Mesendoderm (in vitro differentiated cells): Measurements from ENCODE around the gene DCT.

Source experiments
- DNase-seq: peaks from one replicate; pipeline ENCODE4 v3.0.0; 2013
- H2AK5ac ChIP-seq: 2 replicates; pipeline ENCODE4 v1.6.1; 2013; ENCODE audit warnings: low read length, inconsistent platforms
- H2BK120ac ChIP-seq: 2 replicates; pipeline ENCODE4 v1.6.1; 2013; ENCODE audit warnings: low read depth, mild to moderate bottlenecking, low read length, moderate library complexity, mixed read lengths
- H2BK15ac ChIP-seq: replicated peaks from 2 replicates; pipeline ENCODE4 v1.6.1; 2013; ENCODE audit warnings: low read depth, mild to moderate bottlenecking, moderate library complexity
- H2BK5ac ChIP-seq: 2 replicates; pipeline ENCODE4 v1.6.1; 2013; ENCODE audit warnings: low read length, inconsistent platforms
- H3K18ac ChIP-seq: 2 replicates; pipeline ENCODE4 v1.6.1; 2013; ENCODE audit warnings: mild to moderate bottlenecking, low read length, mixed read lengths
- H3K23ac ChIP-seq: one replicate; pipeline ENCODE4 v1.6.1; 2013; ENCODE audit warnings: low read length
- H3K27ac ChIP-seq: 2 replicates; pipeline ENCODE4 v1.5.1; 2013; ENCODE audit warnings: low read depth, mild to moderate bottlenecking, inconsistent platforms, low read length, moderate library complexity
- H3K27me3 ChIP-seq: 2 replicates; pipeline ENCODE4 v1.6.1; 2013; ENCODE audit warnings: low read length, control low read depth, mild to moderate bottlenecking, inconsistent platforms; ENCODE audit not compliant: insufficient read depth, poor library complexity
- H3K36me3 ChIP-seq: 2 replicates; pipeline ENCODE4 v1.6.1; 2013; ENCODE audit warnings: low read length, inconsistent platforms; ENCODE audit not compliant: control insufficient read depth, insufficient read depth
- H3K4ac ChIP-seq: one replicate; pipeline ENCODE4 v1.6.1; 2013; ENCODE audit warnings: low read depth, mild to moderate bottlenecking, low read length, moderate library complexity
- H3K4me1 ChIP-seq: 2 replicates; pipeline ENCODE4 v1.6.1; 2013; ENCODE audit warnings: low read depth, low read length, inconsistent platforms; ENCODE audit not compliant: control insufficient read depth
- H3K4me2 ChIP-seq: 2 replicates; pipeline ENCODE4 v1.6.1; 2013; ENCODE audit warnings: low read length
- H3K4me3 ChIP-seq: 2 replicates; pipeline ENCODE4 v1.5.1; 2013; ENCODE audit warnings: mild to moderate bottlenecking, low read length
- H3K56ac ChIP-seq: one replicate; pipeline ENCODE4 v1.6.1; 2013; ENCODE audit warnings: low read length
- H3K79me1 ChIP-seq: 2 replicates; pipeline ENCODE4 v1.6.1; 2013; ENCODE audit warnings: low read length, inconsistent platforms
- H3K79me2 ChIP-seq: 2 replicates; pipeline ENCODE4 v1.6.1; 2013; ENCODE audit warnings: mild to moderate bottlenecking, low read length; ENCODE audit not compliant: control insufficient read depth, insufficient read depth
- H3K9ac ChIP-seq: 2 replicates; pipeline ENCODE4 v1.6.1; 2013; ENCODE audit warnings: low read length, inconsistent platforms
- H4K5ac ChIP-seq: one replicate; pipeline ENCODE4 v1.6.1; 2013; ENCODE audit warnings: low read length
- H4K8ac ChIP-seq: one replicate; pipeline ENCODE4 v1.6.1; 2013; ENCODE audit warnings: low read depth, mild to moderate bottlenecking, control low read depth, low read length, moderate library complexity
- WGBS: extraction: QIAGEN DNeasy Blood & Tissue Kit; methylation state at CpG from one replicate; pipeline ENCODE4 v1.1.7; 2013; ENCODE audit warnings: low lambda C conversion rate, missing lambda C conversion rate; ENCODE audit not compliant: insufficient coverage; ENCODE audit errors: extremely low coverage; 5-methylcytosine and 5-hydroxymethylcytosine counted together

Gene DCT

GRCh38 chr13:94478913-94479312 is 569 bp downstream of the DCT start:
- WGBS: no CpG with 5 or more reads among the region's 11 CpGs
- H3K79me2 ChIP-seq: no peaks in the 10 kb centered on the region
- H3K27me3 ChIP-seq: no peaks in the 10 kb centered on the region

GRCh38 chr13:94470126-94470525 is 9.4 kb downstream of the DCT start:
- Histone ChIP-seq H3K27ac (no peak overlapping the region), H3K4me1 (no peaks in the 10 kb centered on the region), H3K79me2 (no peaks in the 10 kb centered on the region), H4K8ac (no peak overlapping the region), H2BK120ac (no peak overlapping the region), H3K23ac (no peak overlapping the region), H2AK5ac (no peak overlapping the region), H3K56ac (no peak overlapping the region), H3K4me3 (no peak overlapping the region), H3K9ac (no peak overlapping the region), H3K79me1 (no peaks in the 10 kb centered on the region), H3K27me3 (no peaks in the 10 kb centered on the region), H3K18ac (no peak overlapping the region), H2BK15ac (no peak overlapping the region), H3K4me2 (no peak overlapping the region), H2BK5ac (no peak overlapping the region), H3K36me3 (no peaks in the 10 kb centered on the region), H3K4ac (no peak overlapping the region), H4K5ac (no peak overlapping the region)
- DNase-seq: no peak
- WGBS: no CpG with 5 or more reads among the region's 2 CpGs

More at GRCh38 chr13:94478913-94479312, 569 bp downstream of the DCT start:
- Histone ChIP-seq H3K4me3 (no peak overlapping the region), H3K79me1 (no peaks in the 10 kb centered on the region), H3K4me1 (no peaks in the 10 kb centered on the region), H4K8ac (no peak overlapping the region), H3K18ac (no peak overlapping the region), H3K4me2 (no peak overlapping the region), H3K36me3 (no peaks in the 10 kb centered on the region), H3K23ac (no peak overlapping the region), H4K5ac (no peak overlapping the region), H3K9ac (no peak overlapping the region), H3K56ac (no peak overlapping the region), H3K27ac (no peak overlapping the region), H2BK120ac (no peak overlapping the region), H2BK5ac (no peak overlapping the region), H2AK5ac (no peak overlapping the region), H2BK15ac (no peak overlapping the region), H3K4ac (no peak overlapping the region)
- no peak for DNase-seq

GRCh38 chr13:94464771-94465170 is 14.7 kb downstream of the DCT start:
- H2BK5ac ChIP-seq: no peak overlapping the region
- no peaks in the 10 kb centered on the region for H3K4me1 ChIP-seq
- H2BK15ac ChIP-seq: no peak overlapping the region
- no peak overlapping the region for H3K9ac ChIP-seq
- no peak overlapping the region for H3K56ac ChIP-seq
- H3K79me2 ChIP-seq: no peaks in the 10 kb centered on the region
- no peak overlapping the region for H3K18ac ChIP-seq
- H3K36me3 ChIP-seq: no peaks in the 10 kb centered on the region
- H4K5ac ChIP-seq: no peak overlapping the region
- H3K79me1 ChIP-seq: no peaks in the 10 kb centered on the region
- H3K4me2 ChIP-seq: no peak overlapping the region
- H4K8ac ChIP-seq: no peak overlapping the region
- no peak overlapping the region for H2BK120ac ChIP-seq
- H3K23ac ChIP-seq: no peak overlapping the region
- no peaks in the 10 kb centered on the region for H3K27me3 ChIP-seq
- H3K4me3 ChIP-seq: no peak overlapping the region
- WGBS: no CpG with 5 or more reads among the region's 1 CpG
- H3K4ac ChIP-seq: no peak overlapping the region
- H3K27ac ChIP-seq: no peak overlapping the region
- no peak overlapping the region for H2AK5ac ChIP-seq
- peak; percentile 32 for DNase-seq

GRCh38 chr13:94462670-94463069 is 16.8 kb downstream of the DCT start:
- Histone ChIP-seq H3K56ac (no peak overlapping the region), H3K79me1 (no peaks in the 10 kb centered on the region), H2AK5ac (no peak overlapping the region), H3K4me2 (no peak overlapping the region), H3K27ac (no peak overlapping the region), H2BK15ac (no peak overlapping the region), H2BK120ac (no peak overlapping the region), H3K4ac (no peak overlapping the region), H3K27me3 (no peaks in the 10 kb centered on the region), H3K9ac (no peak overlapping the region), H4K5ac (no peak overlapping the region), H3K18ac (no peak overlapping the region), H2BK5ac (no peak overlapping the region), H3K79me2 (no peaks in the 10 kb centered on the region), H3K4me1 (no peaks in the 10 kb centered on the region), H3K4me3 (no peak overlapping the region), H3K36me3 (no peaks in the 10 kb centered on the region), H3K23ac (no peak overlapping the region), H4K8ac (no peak overlapping the region)
- no peak for DNase-seq
- no CpG with 5 or more reads among the region's 6 CpGs for WGBS

GRCh38 chr13:94459116-94459515 is 20.4 kb downstream of the DCT start:
- no peaks in the 10 kb centered on the region for H3K4me1 ChIP-seq
- H3K18ac ChIP-seq: no peak overlapping the region
- no peak overlapping the region for H3K27ac ChIP-seq
- no peak overlapping the region for H2BK5ac ChIP-seq
- no peak overlapping the region for H2BK15ac ChIP-seq
- no peak for DNase-seq
- H3K56ac ChIP-seq: no peak overlapping the region
- no peak overlapping the region for H2AK5ac ChIP-seq
- WGBS: no CpG with 5 or more reads among the region's 1 CpG
- H3K4me2 ChIP-seq: no peak overlapping the region
- no peak overlapping the region for H3K4ac ChIP-seq
- H3K79me2 ChIP-seq: no peaks in the 10 kb centered on the region
- no peak overlapping the region for H3K4me3 ChIP-seq
- H3K27me3 ChIP-seq: no peaks in the 10 kb centered on the region
- no peak overlapping the region for H2BK120ac ChIP-seq
- H3K36me3 ChIP-seq: no peaks in the 10 kb centered on the region
- no peak overlapping the region for H3K23ac ChIP-seq
- H3K9ac ChIP-seq: no peak overlapping the region
- no peaks in the 10 kb centered on the region for H3K79me1 ChIP-seq
- H4K8ac ChIP-seq: no peak overlapping the region
- H4K5ac ChIP-seq: no peak overlapping the region

GRCh38 chr13:94455414-94455813 is 24.1 kb downstream of the DCT start:
- Histone ChIP-seq H3K4me1 (no peaks in the 10 kb centered on the region), H2BK15ac (no peak overlapping the region), H3K4ac (no peak overlapping the region), H2AK5ac (no peak overlapping the region), H3K56ac (no peak overlapping the region), H2BK5ac (no peak overlapping the region), H3K79me2 (no peaks in the 10 kb centered on the region), H3K18ac (no peak overlapping the region), H4K5ac (no peak overlapping the region), H4K8ac (no peak overlapping the region), H3K4me2 (no peak overlapping the region), H3K27me3 (no peaks in the 10 kb centered on the region), H3K9ac (no peak overlapping the region), H3K4me3 (no peak overlapping the region), H3K36me3 (no peaks in the 10 kb centered on the region), H3K27ac (no peak overlapping the region), H2BK120ac (no peak overlapping the region), H3K23ac (no peak overlapping the region), H3K79me1 (no peaks in the 10 kb centered on the region)
- no peak for DNase-seq
- no CpG with 5 or more reads among the region's 2 CpGs for WGBS
